ENCODE data around the gene BAG2.
A peak's percentile ranks its signal among the peaks of the same experiment; 100 is the strongest.

The BAG2 gene

DNA sequence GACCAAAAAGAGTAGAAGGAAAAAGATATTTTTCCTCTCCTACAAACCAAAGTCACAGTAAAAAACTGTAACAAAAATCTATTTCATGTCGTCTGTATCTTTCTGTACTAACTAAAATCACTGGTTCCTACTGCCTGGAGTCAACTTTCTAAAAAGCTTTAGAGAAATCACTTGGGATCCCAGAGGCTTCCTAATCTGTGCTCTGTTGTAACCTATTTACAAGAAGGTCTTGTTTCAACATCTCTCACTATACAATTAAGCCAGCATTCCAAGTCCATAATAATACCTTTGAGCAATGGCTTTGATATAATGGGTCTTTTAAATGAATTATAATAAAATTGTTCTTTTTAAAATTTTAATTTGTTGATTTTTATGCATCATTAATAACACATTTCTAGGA, 29.6 kb downstream of the BAG2 start:
- peaks cover 39% of the 10 kb centered on the region for H3K79me2 ChIP-seq (ENCODE audit: control insufficient read depth, insufficient read depth, low read length, unreplicated experiment)
- no peak overlapping the region for H3K4me3 ChIP-seq (ENCODE audit: low read depth, low read length)
- 0 out of 2 replicates have a peak, but pooled peaks cover 8% of the 10 kb centered on the region for H3K36me3 ChIP-seq (ENCODE audit: insufficient read depth, low read length)
- peaks cover 20% of the 10 kb centered on the region for H3K4me1 ChIP-seq (ENCODE audit: control insufficient read depth, insufficient read depth, low read length, unreplicated experiment)
- no peak overlapping the region for H3K27ac ChIP-seq (ENCODE audit: low read depth, low read length)
- no peaks in the 10 kb centered on the region for H3K27me3 ChIP-seq (ENCODE audit: insufficient read depth, low read length)
- no peak overlapping the region for H2AFZ ChIP-seq (ENCODE audit: low read length, unreplicated experiment)

DNA sequence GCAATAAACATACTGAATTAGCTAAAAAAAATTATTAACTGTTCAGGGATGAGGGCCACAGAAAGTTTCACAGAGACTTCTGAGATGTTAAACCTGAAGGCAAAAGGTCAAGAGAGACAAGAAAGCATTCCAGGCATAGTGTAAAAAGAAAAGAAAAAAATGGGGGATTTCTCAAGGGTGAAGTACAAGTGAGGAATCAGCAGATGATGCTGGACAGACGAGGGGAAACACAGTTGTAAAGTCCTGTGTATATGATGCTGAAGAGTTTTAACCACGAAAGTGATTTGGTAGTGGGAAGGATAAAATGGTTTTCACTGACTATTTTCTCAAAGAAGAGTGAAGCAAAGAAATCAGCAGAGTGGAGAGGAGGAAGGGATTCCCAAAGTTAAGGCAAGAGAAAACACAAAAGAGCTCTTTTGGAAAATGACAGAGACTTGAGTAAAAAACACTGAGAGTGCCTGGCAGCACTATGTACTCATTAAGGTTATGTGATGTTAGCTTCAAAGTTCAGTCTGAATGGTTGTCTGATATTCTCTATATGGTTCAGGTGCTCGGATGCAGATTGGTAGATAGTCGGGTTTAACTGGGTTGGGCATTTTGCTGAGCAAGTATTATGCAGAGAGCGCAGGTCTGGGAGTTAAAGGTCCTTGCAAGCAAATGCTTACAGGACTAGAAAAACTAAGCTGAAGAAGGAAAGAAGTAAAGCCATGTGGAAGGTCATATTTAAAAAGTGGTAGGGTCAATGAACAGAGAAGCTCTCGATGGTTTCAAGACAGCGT, 33.6 kb downstream of the BAG2 start:
- H2AFZ ChIP-seq (ENCODE audit: low read length, unreplicated experiment) = no peak overlapping the region
- H3K36me3 ChIP-seq (ENCODE audit: insufficient read depth, low read length) = peaks cover 7% of the 10 kb centered on the region; the same call in 1 of the 2 replicates
- peaks cover 22% of the 10 kb centered on the region for H3K4me1 ChIP-seq (ENCODE audit: control insufficient read depth, insufficient read depth, low read length, unreplicated experiment)
- H3K4me3 ChIP-seq (ENCODE audit: low read depth, low read length) = no peak overlapping the region
- H3K27ac ChIP-seq (ENCODE audit: low read depth, low read length) = no peak overlapping the region
- no peaks in the 10 kb centered on the region for H3K27me3 ChIP-seq (ENCODE audit: insufficient read depth, low read length)
- H3K79me2 ChIP-seq (ENCODE audit: control insufficient read depth, insufficient read depth, low read length, unreplicated experiment) = peaks cover 70% of the 10 kb centered on the region

GRCh38 chr6:57207141-57207540, 35.0 kb downstream of the BAG2 start:
- Histone ChIP-seq H3K79me2 (ENCODE audit: control insufficient read depth, insufficient read depth, low read length, unreplicated experiment) (peaks cover 75% of the 10 kb centered on the region), H3K27me3 (ENCODE audit: insufficient read depth, low read length) (no peaks in the 10 kb centered on the region), H2AFZ (ENCODE audit: low read length, unreplicated experiment) (no peak overlapping the region)

GRCh38 chr6:57207872-57208271, 35.7 kb downstream of the BAG2 start:
- H3K4me1 ChIP-seq (ENCODE audit: control insufficient read depth, insufficient read depth, low read length, unreplicated experiment) = peaks cover 22% of the 10 kb centered on the region
- peaks cover 76% of the 10 kb centered on the region for H3K79me2 ChIP-seq (ENCODE audit: control insufficient read depth, insufficient read depth, low read length, unreplicated experiment)
- H3K27ac ChIP-seq (ENCODE audit: low read depth, low read length) = no peak overlapping the region; the same call in 1 of the 2 replicates
- no peaks in the 10 kb centered on the region for H3K27me3 ChIP-seq (ENCODE audit: insufficient read depth, low read length)
- no peak overlapping the region for H3K4me3 ChIP-seq (ENCODE audit: low read depth, low read length)
- peaks cover 3% of the 10 kb centered on the region; the same call in 1 of the 2 replicates for H3K36me3 ChIP-seq (ENCODE audit: insufficient read depth, low read length)
- H2AFZ ChIP-seq (ENCODE audit: low read length, unreplicated experiment) = no peak overlapping the region

More at GRCh38 chr6:57207141-57207540, 35.0 kb downstream of the BAG2 start:
- Histone ChIP-seq H3K4me3 (ENCODE audit: low read depth, low read length) (no peak overlapping the region), H3K4me1 (ENCODE audit: control insufficient read depth, insufficient read depth, low read length, unreplicated experiment) (peaks cover 22% of the 10 kb centered on the region), H3K27ac (ENCODE audit: low read depth, low read length) (peak overlapping the region; percentile 21), H3K36me3 (ENCODE audit: insufficient read depth, low read length) (peaks cover 6% of the 10 kb centered on the region; the same call in 1 of the 2 replicates)

- Histone ChIP-seq H3K79me2 (ENCODE audit: control insufficient read depth, insufficient read depth, low read length, unreplicated experiment) (peaks cover 79% of the 10 kb centered on the region), H3K36me3 (ENCODE audit: insufficient read depth, low read length) (peaks cover 3% of the 10 kb centered on the region; the same call in 1 of the 2 replicates), H3K4me1 (ENCODE audit: control insufficient read depth, insufficient read depth, low read length, unreplicated experiment) (peaks cover 22% of the 10 kb centered on the region), H3K4me3 (ENCODE audit: low read depth, low read length) (no peak overlapping the region), H2AFZ (ENCODE audit: low read length, unreplicated experiment) (no peak overlapping the region), H3K27ac (ENCODE audit: low read depth, low read length) (no peak overlapping the region), H3K27me3 (ENCODE audit: insufficient read depth, low read length) (no peaks in the 10 kb centered on the region)
Measured at GRCh38 chr6:57209030-57209429, 36.9 kb downstream of the BAG2 start.

DNA sequence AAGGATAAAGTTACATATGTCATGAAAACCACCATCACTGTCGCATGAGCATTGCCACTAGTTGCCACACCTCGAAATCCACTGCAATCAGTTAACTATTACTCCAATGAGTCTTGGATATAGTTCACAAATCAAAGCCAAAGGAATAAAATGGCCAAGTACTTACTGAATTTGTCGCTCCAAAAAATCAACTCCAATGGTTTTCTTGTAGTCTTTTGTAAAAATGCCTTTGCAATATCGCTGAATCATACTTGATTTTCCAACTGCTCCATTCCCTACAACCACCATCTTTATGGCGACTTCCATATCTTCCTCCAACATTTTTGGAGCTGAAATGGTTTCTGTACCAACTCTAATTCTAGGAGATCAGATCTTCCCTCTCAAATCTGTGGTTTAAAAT, 37.9 kb downstream of the BAG2 start:
- Histone ChIP-seq H3K36me3 (ENCODE audit: insufficient read depth, low read length) (peaks cover 3% of the 10 kb centered on the region; the same call in 1 of the 2 replicates), H3K79me2 (ENCODE audit: control insufficient read depth, insufficient read depth, low read length, unreplicated experiment) (peaks cover 87% of the 10 kb centered on the region), H3K4me1 (ENCODE audit: control insufficient read depth, insufficient read depth, low read length, unreplicated experiment) (peaks cover 22% of the 10 kb centered on the region), H3K27ac (ENCODE audit: low read depth, low read length) (no peak overlapping the region), H2AFZ (ENCODE audit: low read length, unreplicated experiment) (no peak overlapping the region), H3K27me3 (ENCODE audit: insufficient read depth, low read length) (no peaks in the 10 kb centered on the region), H3K4me3 (ENCODE audit: low read depth, low read length) (no peak overlapping the region)

DNA sequence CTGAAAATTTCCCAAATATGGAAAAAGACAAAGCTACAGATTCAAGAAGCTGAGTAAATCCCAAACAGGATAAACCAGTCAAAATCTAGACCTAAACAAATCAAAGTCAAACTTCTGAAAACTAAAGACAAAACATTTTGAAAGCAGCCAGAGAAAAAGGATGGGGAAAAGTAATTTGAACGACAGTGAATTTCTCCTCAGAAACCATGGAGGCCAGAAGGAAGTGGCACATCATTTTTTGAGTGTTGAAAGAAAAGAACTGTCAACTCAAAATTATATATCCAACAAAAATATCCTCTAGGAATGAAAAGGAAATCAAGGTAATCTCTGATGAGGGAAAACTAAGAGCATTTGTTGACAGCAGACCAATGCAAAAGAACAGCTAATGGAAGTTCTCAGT, 43.1 kb downstream of the BAG2 start:
- H3K4me1 ChIP-seq (ENCODE audit: control insufficient read depth, insufficient read depth, low read length, unreplicated experiment) = peaks cover 16% of the 10 kb centered on the region
- H3K27me3 ChIP-seq (ENCODE audit: insufficient read depth, low read length) = no peaks in the 10 kb centered on the region
- H3K79me2 ChIP-seq (ENCODE audit: control insufficient read depth, insufficient read depth, low read length, unreplicated experiment) = peaks cover 97% of the 10 kb centered on the region
- peaks cover 4% of the 10 kb centered on the region; the same call in 1 of the 2 replicates for H3K36me3 ChIP-seq (ENCODE audit: insufficient read depth, low read length)
- no peak overlapping the region for H2AFZ ChIP-seq (ENCODE audit: low read length, unreplicated experiment)
- no peak overlapping the region for H3K27ac ChIP-seq (ENCODE audit: low read depth, low read length)
- H3K4me3 ChIP-seq (ENCODE audit: low read depth, low read length) = no peak overlapping the region

- Histone ChIP-seq H3K4me3 (ENCODE audit: low read depth, low read length) (peak overlapping the region; percentile 9; the same call in 1 of the 2 replicates), H2AFZ (ENCODE audit: low read length, unreplicated experiment) (no peak overlapping the region), H3K79me2 (ENCODE audit: control insufficient read depth, insufficient read depth, low read length, unreplicated experiment) (peaks cover 98% of the 10 kb centered on the region), H3K4me1 (ENCODE audit: control insufficient read depth, insufficient read depth, low read length, unreplicated experiment) (peaks cover 16% of the 10 kb centered on the region), H3K27me3 (ENCODE audit: insufficient read depth, low read length) (no peaks in the 10 kb centered on the region), H3K36me3 (ENCODE audit: insufficient read depth, low read length) (peaks cover 4% of the 10 kb centered on the region; the same call in 1 of the 2 replicates), H3K27ac (ENCODE audit: low read depth, low read length) (no peak overlapping the region)
Measured at GRCh38 chr6:57216235-57217101, 44.3 kb downstream of the BAG2 start.

DNA sequence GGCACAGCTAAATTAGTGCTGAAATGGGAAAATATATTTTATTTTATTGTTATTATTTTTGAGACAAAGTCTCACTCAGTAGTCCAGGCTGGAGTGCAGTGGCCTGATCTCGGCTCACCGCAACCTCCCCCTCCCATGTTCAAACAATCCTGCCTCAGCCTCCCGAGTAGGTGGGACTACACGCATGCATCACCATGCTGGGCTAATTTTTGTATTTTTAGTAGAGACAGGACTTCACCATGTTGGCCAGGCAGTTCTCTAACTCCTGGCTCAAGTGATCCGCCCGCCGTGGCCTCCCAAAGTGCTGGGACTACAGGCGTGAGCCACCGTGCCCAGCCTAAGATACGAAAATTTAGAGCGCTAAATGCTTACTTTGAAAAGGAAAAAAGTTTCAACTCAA, 45.1 kb downstream of the BAG2 start:
- H2AFZ ChIP-seq (ENCODE audit: low read length, unreplicated experiment) = no peak overlapping the region
- H3K27me3 ChIP-seq (ENCODE audit: insufficient read depth, low read length) = no peaks in the 10 kb centered on the region
- H3K4me3 ChIP-seq (ENCODE audit: low read depth, low read length) = no peak overlapping the region
- H3K4me1 ChIP-seq (ENCODE audit: control insufficient read depth, insufficient read depth, low read length, unreplicated experiment) = peaks cover 16% of the 10 kb centered on the region
- H3K36me3 ChIP-seq (ENCODE audit: insufficient read depth, low read length) = peaks cover 4% of the 10 kb centered on the region; the same call in 1 of the 2 replicates
- peaks cover 92% of the 10 kb centered on the region for H3K79me2 ChIP-seq (ENCODE audit: control insufficient read depth, insufficient read depth, low read length, unreplicated experiment)
- H3K27ac ChIP-seq (ENCODE audit: low read depth, low read length) = no peak overlapping the region

DNA sequence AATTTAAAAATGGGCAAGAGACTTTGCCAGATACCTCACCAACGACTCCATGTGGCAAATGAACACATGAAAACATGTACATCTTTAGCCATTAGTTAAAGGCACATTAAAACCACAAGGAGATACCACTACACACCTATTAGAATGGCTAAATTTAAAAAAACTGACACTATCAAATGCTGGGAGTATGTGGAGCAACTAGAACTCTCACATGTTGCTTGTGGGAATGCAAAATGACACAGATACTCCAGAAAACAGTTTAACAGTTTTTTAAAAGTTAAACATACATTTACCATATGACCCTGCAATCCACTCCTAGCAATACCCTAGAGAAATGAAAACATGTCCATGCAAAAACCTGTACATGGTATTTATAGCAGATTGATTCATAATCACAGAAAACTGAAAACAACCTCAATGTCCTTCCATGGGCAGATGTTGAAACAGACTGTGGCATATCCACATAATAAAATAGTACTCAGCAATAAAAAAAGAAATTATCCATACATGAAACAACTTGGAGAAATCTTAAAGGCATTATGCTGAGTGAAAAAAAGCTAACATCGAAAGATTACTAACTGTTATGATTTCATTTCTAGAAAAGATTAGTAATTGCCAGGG, 48.1 kb downstream of the BAG2 start:
- H3K4me3 ChIP-seq (ENCODE audit: low read depth, low read length) = peak overlapping the region; percentile 93
- H3K27ac ChIP-seq (ENCODE audit: low read depth, low read length) = 0 out of 2 replicates have a peak overlapping the region, but pooled peaks have one; percentile 0
- H2AFZ ChIP-seq (ENCODE audit: low read length, unreplicated experiment) = no peak overlapping the region
- peaks cover 62% of the 10 kb centered on the region for H3K79me2 ChIP-seq (ENCODE audit: control insufficient read depth, insufficient read depth, low read length, unreplicated experiment)
- peaks cover 4% of the 10 kb centered on the region; the same call in 1 of the 2 replicates for H3K36me3 ChIP-seq (ENCODE audit: insufficient read depth, low read length)
- peaks cover 23% of the 10 kb centered on the region for H3K4me1 ChIP-seq (ENCODE audit: control insufficient read depth, insufficient read depth, low read length, unreplicated experiment)
- no peaks in the 10 kb centered on the region for H3K27me3 ChIP-seq (ENCODE audit: insufficient read depth, low read length)

Data from ACC112 (cell line).